ENCODE measurements around the gene CAPZB.

- TF ChIP-seq CTCF (IDR thresholded peaks at IDR 0.05) (no peak), POLR2A (IDR thresholded peaks at IDR 0.05) (no peak)
Measured at GRCh38 chr1:19457607-19458006, 27.7 kb downstream of the CAPZB start.

All from adrenal gland (tissue), 5 donors.